ENCODE results near the gene PARP8. TPM values are rescaled to one million over a fixed set of nuclear protein-coding genes. Genes with fewer than 3 reads are reported as not detected.
A peak's percentile ranks its signal among the peaks of the same experiment; 100 is the strongest.
"Not testable (repeated sequence)": the region's sequence is repeated elsewhere in the genome, so short reads cannot be mapped to it uniquely, and the experiment has no call there.

PARP8 gene
- total RNA-seq, 1 donor from 2014 or later: 23.3 TPM

DNA sequence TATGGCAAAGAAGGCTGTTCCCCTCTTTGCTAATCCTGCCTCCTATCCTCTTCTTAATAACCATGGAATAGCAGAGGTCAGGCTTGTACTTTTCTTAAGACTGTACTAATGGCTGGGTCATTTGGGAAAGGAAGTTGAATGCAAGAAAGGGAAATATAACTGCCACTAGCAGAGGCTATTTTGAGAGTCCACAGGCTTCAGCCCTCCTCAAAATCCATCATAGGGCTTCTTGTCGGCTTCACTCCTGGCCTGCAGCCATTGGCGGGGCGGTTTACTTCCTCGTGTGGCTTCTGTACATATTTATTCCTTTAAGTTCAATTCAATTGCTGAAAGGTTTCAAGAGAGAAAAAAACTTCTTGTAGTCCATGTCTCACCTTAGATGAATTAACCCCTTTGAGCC lies 2.8 kb upstream of the PARP8 start:
- H3K27me3 Mint-ChIP-seq (ENCODE audit: low read depth): peaks cover 1% of the 10 kb centered on the region
- no peak overlapping the region for H3K4me3 Mint-ChIP-seq (ENCODE audit: unreplicated experiment)
- H3K27ac Mint-ChIP-seq (ENCODE audit: unreplicated experiment): no peak overlapping the region
- TF ChIP-seq, protein P1, sequence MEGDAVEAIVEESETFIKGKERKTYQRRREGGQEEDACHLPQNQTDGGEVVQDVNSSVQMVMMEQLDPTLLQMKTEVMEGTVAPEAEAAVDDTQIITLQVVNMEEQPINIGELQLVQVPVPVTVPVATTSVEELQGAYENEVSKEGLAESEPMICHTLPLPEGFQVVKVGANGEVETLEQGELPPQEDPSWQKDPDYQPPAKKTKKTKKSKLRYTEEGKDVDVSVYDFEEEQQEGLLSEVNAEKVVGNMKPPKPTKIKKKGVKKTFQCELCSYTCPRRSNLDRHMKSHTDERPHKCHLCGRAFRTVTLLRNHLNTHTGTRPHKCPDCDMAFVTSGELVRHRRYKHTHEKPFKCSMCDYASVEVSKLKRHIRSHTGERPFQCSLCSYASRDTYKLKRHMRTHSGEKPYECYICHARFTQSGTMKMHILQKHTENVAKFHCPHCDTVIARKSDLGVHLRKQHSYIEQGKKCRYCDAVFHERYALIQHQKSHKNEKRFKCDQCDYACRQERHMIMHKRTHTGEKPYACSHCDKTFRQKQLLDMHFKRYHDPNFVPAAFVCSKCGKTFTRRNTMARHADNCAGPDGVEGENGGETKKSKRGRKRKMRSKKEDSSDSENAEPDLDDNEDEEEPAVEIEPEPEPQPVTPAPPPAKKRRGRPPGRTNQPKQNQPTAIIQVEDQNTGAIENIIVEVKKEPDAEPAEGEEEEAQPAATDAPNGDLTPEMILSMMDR (IDR thresholded peaks at IDR 0.05): no peak
- no peak for DNase-seq (ENCODE audit: low spot score)
- H3K4me1 Mint-ChIP-seq (ENCODE audit: low read depth): peaks cover 18% of the 10 kb centered on the region
- peaks cover 2% of the 10 kb centered on the region for H3K9me3 Mint-ChIP-seq (ENCODE audit: low read depth)
- no peaks in the 10 kb centered on the region for H3K36me3 Mint-ChIP-seq (ENCODE audit: low read depth)

DNA sequence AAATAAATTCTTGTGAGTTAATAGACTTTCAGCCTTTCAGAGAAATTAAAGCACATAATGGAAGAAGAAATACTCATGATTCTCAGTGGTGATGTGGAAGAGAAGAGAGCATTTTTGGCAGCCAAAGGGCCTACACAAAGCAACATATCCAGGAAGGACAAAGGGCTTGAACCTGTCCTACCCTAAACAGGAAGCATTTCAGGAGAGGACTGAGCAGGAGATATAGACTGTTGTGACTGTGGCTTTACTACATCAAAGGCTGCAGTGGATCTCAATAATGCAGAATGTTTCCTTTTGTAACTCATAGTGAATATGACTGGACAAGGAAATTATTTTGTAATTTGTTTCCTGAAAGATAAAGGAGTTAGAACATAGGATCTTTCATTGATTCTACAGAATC lies 1.3 kb upstream of the PARP8 start:
- no peak overlapping the region for H3K4me3 Mint-ChIP-seq (ENCODE audit: unreplicated experiment)
- DNase-seq (ENCODE audit: low spot score): no peak
- peaks cover 2% of the 10 kb centered on the region for H3K9me3 Mint-ChIP-seq (ENCODE audit: low read depth)
- H3K36me3 Mint-ChIP-seq (ENCODE audit: low read depth): no peaks in the 10 kb centered on the region
- peaks cover 1% of the 10 kb centered on the region for H3K27me3 Mint-ChIP-seq (ENCODE audit: low read depth)
- peaks cover 30% of the 10 kb centered on the region for H3K4me1 Mint-ChIP-seq (ENCODE audit: low read depth)
- H3K27ac Mint-ChIP-seq (ENCODE audit: unreplicated experiment): no peak overlapping the region
- TF ChIP-seq, protein P1 (IDR thresholded peaks at IDR 0.05): no peak

DNA sequence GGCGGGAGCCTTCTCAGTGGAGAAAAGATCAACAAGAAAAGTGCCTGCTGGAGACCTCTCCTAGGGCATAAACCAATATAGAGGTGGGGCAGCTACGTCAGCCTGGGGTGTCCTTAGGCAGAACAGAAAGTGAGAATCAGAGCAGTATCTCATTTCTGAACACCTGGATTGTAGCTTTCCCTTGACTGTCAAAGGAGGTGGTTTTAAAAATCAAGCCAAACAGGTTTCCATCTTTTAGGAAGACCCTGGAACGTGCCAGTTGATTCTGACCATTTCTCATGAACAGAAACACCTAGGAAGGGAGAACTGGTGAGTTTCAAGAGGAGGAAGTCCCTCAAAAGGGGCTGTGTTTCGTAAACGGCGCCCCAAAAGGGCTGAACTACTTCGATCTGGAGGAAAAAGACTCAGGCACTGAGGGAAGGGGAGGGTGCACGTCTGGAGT lies 655 bp upstream of the PARP8 start:
- H3K27me3 Mint-ChIP-seq (ENCODE audit: low read depth); DNase-seq (ENCODE audit: low spot score); H3K36me3 Mint-ChIP-seq (ENCODE audit: low read depth); H3K9me3 Mint-ChIP-seq (ENCODE audit: low read depth): not testable (repeated sequence)
- peak overlapping the region; percentile 75 for H3K4me3 Mint-ChIP-seq (ENCODE audit: unreplicated experiment)
- peaks cover 34% of the 10 kb centered on the region for H3K4me1 Mint-ChIP-seq (ENCODE audit: low read depth)
- peak overlapping the region; percentile 80 for H3K27ac Mint-ChIP-seq (ENCODE audit: unreplicated experiment)

GRCh38 chr5:50667023-50667652 lies 701 bp downstream of the PARP8 start:
- H3K4me1 Mint-ChIP-seq (ENCODE audit: low read depth): peaks cover 44% of the 10 kb centered on the region
- TF ChIP-seq, protein P1 (IDR thresholded peaks at IDR 0.05): no peak
- no peaks in the 10 kb centered on the region for H3K36me3 Mint-ChIP-seq (ENCODE audit: low read depth)

DNA sequence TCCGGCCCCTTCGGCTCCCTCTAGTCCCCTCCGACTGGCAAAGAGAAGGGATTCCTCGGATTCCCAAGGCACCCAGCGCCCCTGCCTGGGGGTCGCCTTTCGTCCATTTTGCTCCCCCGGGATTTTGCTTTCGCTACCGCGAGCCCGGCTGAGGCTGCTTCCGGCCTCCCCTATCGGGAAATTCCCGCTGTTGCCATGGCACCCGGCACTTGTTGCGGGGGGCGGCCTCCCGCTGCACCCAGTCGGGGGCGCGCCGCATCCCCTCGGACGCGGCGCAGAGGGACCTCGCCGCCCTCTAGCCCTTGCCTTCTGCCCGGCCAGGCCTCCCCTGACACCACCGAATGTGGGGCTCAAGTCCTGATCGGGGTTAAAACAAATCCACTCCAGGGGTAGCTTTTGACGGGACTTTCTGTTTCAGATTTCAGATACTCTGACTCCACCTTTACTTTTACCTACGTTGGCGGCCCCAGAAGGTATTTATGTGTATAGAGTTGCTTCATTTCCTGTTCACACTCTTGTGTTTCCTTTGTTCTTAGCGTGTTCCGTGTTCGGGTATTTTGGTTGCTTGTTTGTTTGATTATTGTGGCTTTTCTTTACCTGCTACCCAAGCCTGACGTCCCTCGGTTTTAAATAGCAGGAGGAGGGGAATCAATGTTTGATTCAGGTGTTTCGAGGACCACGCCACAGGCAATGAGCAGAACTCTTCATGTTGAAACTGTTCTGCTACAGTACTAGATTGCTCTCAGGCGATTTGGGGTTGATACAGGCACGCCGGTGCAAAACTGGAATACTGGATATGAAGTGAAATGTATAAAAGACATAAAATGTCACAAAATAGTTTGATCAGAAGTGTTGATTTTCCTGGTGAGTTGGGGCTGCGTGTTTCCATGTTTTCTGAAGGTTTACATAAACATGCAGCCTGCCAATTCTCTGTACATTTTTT lies 1.5 kb downstream of the PARP8 start:
- H3K36me3 Mint-ChIP-seq (ENCODE audit: low read depth): no peaks in the 10 kb centered on the region
- H3K4me1 Mint-ChIP-seq (ENCODE audit: low read depth): peaks cover 52% of the 10 kb centered on the region
- H3K9me3 Mint-ChIP-seq (ENCODE audit: low read depth): no peaks in the 10 kb centered on the region
- no peak for DNase-seq (ENCODE audit: low spot score)
- TF ChIP-seq, protein P1 (IDR thresholded peaks at IDR 0.05): no peak
- H3K27ac Mint-ChIP-seq (ENCODE audit: unreplicated experiment): peak overlapping the region; percentile 97
- peak overlapping the region; percentile 94 for H3K4me3 Mint-ChIP-seq (ENCODE audit: unreplicated experiment)
- H3K27me3 Mint-ChIP-seq (ENCODE audit: low read depth): no peaks in the 10 kb centered on the region

More at GRCh38 chr5:50667023-50667652, 701 bp downstream of the PARP8 start:
- peak overlapping the region; percentile 94 for H3K4me3 Mint-ChIP-seq (ENCODE audit: unreplicated experiment)
- no peaks in the 10 kb centered on the region for H3K9me3 Mint-ChIP-seq (ENCODE audit: low read depth)
- peak overlapping the region; percentile 97 for H3K27ac Mint-ChIP-seq (ENCODE audit: unreplicated experiment)
- H3K27me3 Mint-ChIP-seq (ENCODE audit: low read depth): no peaks in the 10 kb centered on the region
- peak; percentile 89 for DNase-seq (ENCODE audit: low spot score)

- Mint-ChIP-seq H3K27ac (ENCODE audit: unreplicated experiment) (peak overlapping the region; percentile 97), H3K4me1 (ENCODE audit: low read depth) (peaks cover 57% of the 10 kb centered on the region), H3K4me3 (ENCODE audit: unreplicated experiment) (peak overlapping the region; percentile 94)
- not testable (repeated sequence) for DNase-seq (ENCODE audit: low spot score); H3K27me3 Mint-ChIP-seq (ENCODE audit: low read depth); H3K9me3 Mint-ChIP-seq (ENCODE audit: low read depth); H3K36me3 Mint-ChIP-seq (ENCODE audit: low read depth)
Measured at GRCh38 chr5:50668636-50669035, 2.2 kb downstream of the PARP8 start.

Measured in chondrocyte (in vitro differentiated cells).